ENCODE data around the gene PTPRT.

Gene PTPRT

DNA sequence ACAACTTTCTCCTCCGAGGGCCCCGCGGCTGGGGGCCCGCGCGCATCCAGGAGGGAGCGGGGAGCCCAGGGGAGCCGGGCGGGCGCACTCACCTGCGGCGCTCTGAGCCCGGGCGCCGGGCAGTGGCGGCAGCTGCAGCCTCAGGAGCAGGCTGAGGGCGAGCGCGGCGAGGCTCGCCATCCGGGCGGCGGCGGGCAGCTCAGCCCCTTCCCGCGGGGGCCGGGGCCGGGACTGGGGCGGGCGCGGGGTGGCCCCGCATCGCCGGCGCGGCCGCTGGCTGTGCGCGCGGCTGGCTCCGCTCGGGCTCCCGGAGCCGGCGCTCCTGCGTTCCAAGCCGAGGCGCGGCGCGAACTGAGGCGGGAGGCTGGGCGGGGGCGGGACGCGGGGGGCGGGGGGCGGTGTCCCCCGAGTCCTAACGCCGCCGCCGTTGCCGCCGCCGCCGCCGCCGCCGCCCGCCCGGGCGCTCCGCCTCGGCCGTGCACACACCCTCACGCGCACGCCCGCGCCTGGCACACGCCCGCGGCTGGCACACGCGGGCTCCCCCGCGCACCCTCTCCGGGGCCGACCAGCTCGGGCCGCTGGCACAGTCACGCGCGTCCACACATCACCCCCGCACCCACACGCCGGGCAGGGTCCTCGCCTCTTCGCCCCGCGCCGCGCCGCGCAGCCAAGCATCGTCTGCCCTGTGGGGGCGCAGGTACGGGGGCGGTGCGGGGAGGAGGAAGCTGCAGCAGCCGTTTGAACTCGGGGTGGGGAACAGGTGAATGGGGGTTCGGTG is at the start of gene PTPRT:
Gene PTPRT (minus strand): TSS at position 353 of the 778 bp plus-strand sequence. CDS start 173 bp downstream, at position 180.
- no peak for DNase-seq (ENCODE audit: low read depth, low spot score)

DNA sequence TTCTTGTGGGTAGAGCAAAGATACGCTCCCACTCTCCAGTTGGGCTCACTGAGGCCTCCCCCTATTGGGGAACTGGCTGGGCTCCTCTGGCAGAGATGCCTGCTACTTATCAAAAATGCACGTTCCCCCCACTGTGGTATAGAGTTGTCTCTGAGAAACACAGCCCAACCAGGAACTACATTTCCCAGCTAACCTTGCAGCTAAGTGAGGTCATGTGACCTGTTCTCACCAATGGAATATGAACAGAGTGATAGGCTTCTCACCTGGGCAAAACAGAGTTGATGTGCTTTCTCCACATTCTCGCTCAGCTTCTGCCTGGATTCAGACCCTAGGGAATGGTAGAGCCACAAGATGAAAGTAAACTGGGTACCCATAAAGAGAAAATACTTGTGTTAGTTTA is 49.1 kb upstream of the PTPRT start:
- no peak for DNase-seq (ENCODE audit: low read depth, low spot score)

DNA sequence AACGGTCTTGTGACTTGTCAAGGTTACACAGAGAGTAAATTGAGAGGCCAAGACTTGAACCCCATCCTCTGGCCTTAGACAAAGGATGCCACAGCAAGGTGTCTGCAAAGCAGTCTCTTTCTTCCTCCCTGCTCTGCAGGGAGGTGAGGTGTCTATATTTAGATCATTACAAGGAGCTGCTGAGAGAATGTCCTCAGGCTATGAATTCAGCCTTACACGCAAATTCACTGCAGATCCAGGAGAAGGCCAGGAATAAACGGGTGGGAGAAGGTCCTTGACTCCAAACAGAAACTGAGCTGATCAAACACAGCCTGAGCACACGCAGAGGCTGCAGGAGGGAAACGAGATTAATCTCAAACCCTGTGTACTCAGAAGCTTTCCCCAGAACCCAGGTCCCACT is 48.6 kb upstream of the PTPRT start:
- DNase-seq (ENCODE audit: low read depth, low spot score), result no peak

DNA sequence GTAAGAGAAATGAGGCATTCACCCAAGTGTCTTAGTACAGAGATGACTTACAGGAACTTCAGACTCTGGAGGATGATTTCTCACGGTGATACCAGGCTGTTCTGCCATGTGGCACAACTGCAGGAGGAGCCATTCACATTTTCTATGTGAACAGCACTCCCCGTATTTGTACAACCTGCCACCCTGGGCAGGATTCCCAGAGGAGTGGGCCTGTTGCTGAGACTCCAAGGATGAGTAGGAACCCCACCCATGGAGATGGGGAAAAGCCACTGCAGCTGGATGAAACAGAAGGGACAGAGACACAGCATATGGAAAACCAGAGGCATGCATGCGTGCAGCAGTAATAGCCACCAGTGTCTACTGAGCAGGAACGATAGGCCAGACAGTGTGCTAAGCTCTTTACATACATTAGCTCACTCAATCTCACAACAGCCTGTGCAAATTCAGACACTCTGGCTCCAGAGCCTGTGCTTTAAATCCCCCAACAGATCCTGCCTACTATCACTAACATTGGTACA is 48.0 kb upstream of the PTPRT start:
- DNase-seq (ENCODE audit: low read depth, low spot score), result no peak

DNA sequence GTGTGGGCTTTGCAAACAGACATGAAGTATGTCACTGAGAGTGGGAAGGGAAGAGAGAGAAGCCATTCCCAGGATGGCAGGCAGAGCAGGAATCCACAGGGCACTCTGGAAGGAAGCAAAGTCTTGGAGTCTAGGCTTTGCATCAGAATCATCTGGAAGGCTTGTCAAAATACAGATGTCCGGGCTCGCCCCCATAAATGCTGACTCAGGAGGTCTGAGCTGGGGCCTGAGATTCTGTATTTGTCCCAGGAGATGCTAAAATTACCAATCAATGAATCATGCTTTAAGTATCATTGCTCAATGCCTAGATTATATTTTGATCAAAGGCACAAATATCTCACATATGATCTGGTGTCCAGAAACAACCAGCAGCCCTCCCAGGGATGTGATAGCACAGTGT is 46.3 kb upstream of the PTPRT start:
- DNase-seq (ENCODE audit: low read depth, low spot score), result no peak

DNA sequence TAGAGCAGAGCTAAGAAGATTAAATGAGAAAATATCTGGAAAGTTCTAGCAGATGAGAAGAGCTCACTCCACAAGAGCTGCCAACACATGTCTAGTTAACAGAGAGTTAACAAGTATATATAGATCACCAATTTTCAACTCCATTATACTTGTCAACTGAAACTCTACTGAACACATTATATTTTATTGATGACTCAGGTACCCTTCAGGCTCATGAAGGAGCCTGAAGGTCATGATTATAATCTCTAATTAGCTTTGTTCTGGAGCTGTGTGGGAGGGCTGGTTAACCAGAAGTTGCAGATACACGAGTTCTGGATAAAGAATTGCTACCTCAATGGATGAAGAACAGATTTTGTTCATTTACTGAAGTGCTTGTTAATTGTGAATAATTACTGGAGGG is 42.1 kb upstream of the PTPRT start:
- no peak for DNase-seq (ENCODE audit: low read depth, low spot score)

DNA sequence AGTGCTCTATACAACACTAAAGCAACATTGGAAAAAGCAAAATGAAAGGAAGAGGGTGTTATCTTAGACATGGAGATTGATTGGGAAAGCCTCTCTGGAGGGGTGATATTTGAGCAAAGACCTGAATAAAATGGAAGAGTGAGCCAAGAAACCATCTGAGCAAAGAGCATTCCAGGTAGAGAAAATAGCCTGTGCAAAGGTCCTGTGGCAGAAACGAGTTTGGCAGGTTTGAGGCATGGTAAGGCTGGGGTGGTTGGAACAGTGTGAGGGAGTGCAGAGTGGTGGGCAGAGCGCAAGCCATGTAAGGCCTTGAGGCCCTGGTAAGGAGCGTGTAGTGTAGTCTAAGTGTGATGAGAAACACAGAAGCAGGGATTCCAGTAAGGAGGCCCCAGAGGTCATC is 40.0 kb upstream of the PTPRT start:
- no peak for DNase-seq (ENCODE audit: low read depth, low spot score)

DNA sequence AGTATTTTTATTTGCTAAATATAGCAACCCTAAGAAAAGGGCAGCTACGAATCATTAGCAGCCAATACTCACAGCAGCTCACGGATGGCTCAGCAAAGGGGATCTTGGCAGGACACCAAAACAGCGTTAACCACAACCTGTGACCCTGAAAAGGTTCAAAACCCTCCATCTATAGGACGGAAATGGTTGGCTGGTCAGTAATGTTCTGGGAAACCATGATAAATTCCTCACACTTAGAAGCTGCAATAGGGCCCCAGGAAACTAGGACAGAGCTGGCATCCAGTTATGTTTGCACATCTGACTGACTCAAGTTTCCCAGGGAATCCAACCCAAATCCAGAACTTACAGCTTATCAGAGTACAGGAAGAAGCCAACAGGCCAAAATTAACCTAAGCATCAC is 30.9 kb upstream of the PTPRT start:
- no peak for DNase-seq (ENCODE audit: low read depth, low spot score)

DNA sequence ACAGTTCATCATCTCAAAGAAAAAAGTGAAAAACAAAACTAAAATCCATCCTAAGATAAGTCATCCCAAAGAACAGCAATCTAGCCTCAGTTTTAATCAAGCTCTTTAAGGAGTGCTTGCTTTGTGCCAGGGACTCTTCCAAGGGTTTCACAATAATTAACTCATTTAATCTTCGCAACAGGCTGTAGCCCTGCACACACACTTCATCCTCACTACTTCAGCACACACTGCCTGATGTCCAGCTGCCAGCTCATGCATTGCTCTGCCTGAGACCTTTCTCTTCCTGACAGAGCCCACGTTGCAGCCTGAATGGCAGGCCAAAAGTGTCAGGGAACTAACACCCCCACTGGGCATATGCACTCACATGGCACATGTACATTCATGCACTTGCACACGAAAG is 21.2 kb upstream of the PTPRT start:
- DNase-seq (ENCODE audit: low read depth, low spot score), result no peak

DNA sequence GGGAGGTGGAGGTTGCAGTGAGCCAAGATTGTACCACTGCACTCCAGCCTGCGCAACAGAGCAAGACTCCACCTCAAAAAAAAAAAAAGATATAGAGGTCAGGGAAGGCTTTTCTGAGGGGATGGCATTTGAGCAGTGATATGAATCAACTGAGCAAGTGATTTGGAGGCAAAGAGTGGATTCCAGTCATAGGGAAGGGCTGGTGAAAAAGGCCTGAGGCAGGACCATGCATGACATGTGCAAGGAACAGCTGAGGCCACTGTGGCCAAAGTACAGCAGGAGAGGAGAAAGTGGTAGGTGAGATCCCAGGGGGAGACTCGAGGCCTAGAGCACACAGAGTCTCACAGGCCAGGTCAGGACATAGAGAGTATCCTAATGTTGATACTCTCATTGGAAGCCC is 20.1 kb upstream of the PTPRT start:
- DNase-seq (ENCODE audit: low read depth, low spot score), result no peak

DNA sequence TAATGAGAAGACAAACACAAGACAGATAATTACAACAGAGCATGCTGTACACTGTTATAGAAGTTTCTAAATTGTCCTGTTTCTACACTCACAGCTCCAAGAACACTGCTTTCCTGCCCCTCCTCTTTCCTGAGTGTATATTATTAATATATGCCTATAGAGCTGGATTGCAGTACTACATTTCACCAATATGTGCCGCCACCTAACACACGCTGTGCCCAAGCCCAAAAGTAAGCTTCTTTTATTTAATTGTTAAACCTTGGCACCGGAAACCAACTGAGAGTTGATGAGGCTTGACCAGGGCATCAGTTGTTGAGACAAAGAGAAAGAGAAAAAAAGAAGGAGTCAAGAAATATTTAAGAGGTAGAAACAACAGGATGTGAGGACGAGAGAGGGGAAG is 16.0 kb upstream of the PTPRT start:
- no peak for DNase-seq (ENCODE audit: low read depth, low spot score)

DNA sequence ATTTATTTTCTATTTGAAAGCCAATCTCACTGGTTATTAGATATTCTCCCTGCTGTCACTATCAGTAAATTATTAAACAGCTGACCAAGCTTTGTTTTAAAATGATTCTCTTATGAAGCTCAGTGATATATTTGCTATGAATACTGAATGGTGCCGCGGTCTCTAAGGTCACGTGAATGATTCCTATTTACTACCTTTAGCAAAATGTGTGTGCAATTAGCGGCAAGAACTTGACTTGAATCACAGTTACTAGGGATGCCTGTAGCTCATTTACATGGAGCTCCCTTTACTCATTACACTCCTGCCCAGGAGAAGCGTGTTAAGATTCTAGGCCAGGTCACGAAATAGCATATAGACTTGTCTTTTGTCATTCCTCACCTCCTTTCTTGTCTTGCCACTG is 12.4 kb upstream of the PTPRT start:
- no peak for DNase-seq (ENCODE audit: low read depth, low spot score)

DNA sequence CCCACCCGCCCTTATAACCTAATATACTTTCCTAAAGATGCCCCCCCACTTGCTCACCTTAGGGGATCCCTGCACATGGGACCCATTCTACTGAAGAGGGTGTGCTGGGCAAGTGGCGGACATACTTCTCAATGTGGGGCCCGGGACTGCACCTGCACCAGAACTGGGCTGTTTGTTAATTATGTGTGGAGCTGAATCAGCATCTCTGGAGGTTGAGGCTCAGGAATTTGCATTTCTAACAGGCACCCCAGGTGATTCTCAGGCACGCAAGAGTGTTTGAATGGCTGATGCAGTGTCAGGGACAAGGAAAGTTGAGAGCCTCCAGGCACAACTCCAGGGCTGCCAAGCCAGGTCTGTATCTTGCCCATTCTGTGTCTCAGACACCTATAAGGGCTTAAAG is 8.9 kb upstream of the PTPRT start:
- DNase-seq (ENCODE audit: low read depth, low spot score), result no peak

DNA sequence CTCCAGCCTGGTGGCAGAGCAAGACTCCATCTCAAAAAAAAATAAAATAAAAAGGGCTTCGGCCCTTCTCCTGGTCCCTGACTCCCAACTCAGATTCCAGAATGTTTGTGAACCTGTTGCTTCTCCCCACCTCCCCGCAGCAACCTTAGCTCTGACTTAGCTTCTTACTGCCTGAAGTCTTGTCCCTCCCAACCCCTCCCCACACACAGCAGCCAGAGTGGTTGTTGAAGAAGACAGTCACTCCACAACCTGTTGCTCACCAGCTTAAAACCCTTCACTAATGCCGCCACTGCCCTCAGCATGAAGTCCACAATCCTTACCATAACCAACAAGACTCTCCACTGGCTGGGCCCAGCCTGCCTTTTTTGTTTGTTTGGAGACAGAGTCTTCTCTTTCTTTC is 6.5 kb upstream of the PTPRT start:
- DNase-seq (ENCODE audit: low read depth, low spot score), result no peak

DNA sequence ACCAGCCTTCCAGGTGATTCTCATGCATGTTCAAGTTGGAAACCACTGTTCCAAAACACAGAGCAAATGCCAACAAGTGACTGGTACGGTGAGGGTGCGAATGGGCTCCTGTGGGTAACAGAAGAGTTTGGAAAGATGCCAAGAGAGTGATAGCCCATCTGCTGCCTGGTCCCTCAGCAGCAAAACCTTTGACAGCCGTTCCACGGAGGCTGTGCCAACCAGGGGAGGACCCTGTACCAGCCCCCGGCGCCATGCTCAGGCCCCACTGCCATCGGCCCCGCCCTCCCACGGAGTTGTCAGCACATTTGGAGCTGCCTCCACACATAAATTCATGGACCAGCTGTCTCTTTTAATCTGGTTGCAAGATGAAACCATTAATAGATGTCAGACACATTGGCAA is 4.4 kb upstream of the PTPRT start:
- DNase-seq (ENCODE audit: low read depth, low spot score), result no peak

DNA sequence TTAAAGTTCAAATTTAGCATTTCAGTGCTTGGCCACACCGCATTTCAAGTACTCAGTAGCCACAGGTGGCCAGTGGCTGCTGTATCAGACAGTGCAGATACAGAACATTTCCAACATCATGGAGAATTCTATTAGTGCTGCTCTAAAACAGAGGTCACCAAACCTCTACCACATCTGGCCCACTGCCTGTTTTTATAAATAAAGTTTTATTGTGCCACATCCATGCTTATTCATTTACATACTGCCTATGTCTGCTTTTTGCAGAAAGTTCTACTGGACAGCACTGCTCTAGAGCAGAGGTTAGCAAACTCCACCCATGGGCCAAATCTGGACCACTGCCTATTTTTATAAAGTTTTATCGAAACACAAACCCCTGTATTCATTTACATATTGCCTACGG is 3.7 kb upstream of the PTPRT start:
- DNase-seq (ENCODE audit: low read depth, low spot score), result no peak

DNA sequence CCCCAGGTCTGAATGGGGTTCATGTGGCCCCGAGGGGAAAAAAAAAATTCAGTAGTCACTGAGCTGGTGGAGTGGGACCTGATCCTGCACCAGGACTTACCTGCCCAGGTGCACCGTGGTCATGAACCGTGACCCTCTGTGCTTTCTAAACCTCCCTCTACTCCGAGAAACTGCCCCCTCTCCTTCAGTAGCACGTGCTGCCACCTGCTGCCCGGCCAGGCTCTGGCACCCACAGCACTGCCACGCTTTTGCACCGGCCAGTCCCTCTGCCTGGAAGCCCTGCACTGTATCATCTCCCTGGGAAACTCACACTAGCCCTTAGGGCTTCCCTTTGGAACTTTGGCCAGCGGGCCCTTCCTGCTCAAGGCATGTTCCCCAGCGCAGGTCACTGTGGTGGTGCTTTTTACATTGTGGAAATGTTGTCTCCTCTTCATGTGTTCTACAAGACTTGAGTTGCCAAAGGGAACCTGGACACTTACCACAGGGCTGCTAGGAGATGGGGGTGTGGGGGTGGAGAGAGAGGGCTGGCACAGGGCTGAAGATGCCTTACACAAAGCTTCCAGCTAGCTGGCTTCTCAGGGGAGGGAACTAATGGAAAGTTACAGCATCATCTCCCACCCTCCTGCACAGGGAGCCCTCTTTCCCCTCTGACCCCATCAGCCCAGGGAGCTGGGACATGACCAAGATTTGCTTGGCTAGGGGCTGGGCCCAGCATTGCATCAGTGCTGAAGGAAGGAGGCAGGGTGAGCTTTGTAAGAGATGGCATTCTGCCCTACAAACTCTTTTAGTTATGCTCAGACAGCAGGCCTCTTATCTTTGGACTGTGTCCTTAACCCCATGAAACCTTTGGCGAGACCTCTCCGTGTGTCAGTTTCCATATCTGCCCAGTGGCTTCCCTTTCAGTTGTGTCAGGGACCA is 2.5 kb upstream of the PTPRT start:
- no peak for DNase-seq (ENCODE audit: low read depth, low spot score)

DNA sequence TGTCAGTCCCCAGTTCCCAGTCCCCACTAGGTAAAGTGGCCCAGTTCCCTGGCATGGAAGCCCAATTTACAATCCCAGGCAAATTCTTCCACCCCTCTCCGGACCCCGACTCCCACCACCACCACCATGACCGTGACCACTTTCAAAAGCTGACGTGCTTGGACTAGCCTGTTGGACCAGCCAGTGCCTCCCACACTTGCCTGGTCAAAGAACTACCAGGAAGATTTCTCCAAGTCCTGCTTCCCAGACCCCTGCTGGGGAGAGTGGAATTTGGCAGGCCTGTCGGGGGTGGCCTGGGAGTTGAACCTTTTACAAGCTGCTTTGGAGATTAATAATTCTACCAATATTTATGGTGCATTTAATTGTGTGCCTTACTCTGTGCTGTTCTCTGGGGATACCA is 1.4 kb upstream of the PTPRT start:
- no peak for DNase-seq (ENCODE audit: low read depth, low spot score)

DNA sequence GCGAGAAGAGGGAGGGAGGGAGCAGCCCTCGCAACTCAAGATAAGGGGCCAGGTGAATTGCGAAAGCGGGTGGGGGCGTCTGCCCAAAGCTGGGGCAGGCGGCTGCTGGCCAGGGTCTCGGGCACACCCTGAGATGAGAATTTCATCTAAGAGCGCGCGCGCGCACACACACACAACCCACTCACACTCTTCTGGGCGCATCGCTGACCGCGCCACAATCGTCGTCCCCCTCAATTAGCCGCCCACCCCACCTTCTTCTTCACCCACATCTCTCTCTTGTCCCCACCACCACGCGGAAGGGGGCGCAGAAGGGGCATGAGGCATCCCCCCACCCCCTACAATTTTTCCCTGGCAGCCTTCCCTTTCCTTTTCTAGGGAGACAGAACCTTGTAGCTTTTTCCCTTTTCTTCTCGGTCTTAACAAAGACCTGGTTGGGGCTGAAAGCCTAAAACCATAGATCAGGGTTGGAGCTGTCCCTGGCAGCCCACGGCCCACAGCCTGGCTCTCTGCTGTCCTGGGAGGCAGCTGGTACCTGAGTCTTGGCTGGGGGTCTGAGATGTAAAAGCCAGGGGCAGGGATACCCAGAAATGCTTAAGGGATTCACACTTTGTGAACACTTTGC is 737 bp upstream of the PTPRT start:
- DNase-seq (ENCODE audit: low read depth, low spot score), result no peak

DNA sequence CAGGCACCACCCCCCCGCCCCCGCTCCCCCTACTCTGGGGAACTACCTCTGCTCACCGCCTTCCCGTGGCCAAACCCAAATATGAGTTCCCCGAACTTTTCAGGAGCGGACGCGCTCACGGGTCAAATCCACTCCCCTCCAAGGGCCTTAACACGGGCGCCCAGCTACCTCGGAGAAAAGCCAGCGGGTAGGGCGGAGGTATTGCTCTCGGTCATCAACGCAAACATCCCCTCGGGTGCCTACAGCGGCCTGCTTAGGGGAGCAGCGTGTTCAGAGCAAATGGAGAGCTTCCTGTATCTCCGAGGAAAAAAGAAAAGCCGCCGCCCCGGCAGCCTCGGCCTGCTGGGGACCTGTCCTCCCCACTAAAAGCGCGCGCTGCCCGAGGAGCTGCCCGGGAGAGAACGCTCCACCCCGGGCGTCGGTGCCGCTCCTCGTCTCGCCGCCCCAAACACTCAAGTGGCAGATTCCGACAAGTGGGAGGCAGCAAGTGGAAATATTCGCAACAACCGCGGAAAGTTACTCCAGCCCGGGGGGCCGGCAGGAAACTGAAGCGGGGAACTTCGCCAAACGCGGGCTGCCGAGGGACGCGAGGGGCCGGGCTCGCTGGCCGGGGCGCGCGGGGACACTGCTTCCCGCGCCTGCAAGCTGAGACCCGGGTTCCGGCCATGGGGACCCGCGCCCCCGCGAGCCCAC is 699 bp downstream of the PTPRT start:
- no peak for DNase-seq (ENCODE audit: low read depth, low spot score)

DNA sequence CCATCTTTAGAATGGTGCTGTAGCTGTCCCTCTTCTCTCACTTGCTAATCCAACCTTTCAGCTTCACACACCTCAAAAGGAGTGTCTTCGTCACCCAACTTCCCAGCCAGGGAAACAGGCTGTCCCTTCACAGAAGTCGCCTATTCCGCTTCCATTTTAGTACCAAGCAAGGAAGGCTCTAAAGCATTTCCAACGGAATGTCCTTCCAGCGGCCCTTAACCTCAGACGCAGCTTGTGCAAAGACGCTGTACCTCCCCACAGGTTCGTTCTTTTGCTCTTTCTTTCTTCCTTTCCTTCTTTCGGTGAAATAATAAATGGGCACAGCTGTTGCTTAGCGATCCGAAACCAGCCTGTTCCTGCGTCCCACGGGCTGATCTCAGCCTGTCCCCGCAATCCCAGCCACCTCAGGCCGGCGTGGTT is 1.5 kb downstream of the PTPRT start:
- DNase-seq (ENCODE audit: low read depth, low spot score), result no peak

Data from smooth muscle cell of the brain vasculature (primary cell).